Measurements from ENCODE around the gene VSX1.

VSX1 gene

GRCh38 chr20:25058051-25058846 lies 23.7 kb downstream of the VSX1 start, which contains the start of gene ACSS1:
ACSS1 (minus strand) TSS chr20:25058139; CDS start chr20:25058102, 37 bp downstream.
- H3K9ac ChIP-seq (ENCODE audit: low read length): peak within 1 kb of the TSS; percentile 3; the same call in 1 of the 2 replicates
- no peaks in the 10 kb centered on the region for H3K79me2 ChIP-seq (ENCODE audit: insufficient read depth, low read length)
- H4K20me1 ChIP-seq (ENCODE audit: insufficient read depth, low read length): no peaks in the 10 kb centered on the region
- H3K36me3 ChIP-seq (ENCODE audit: insufficient read depth, low read length): no peaks in the 10 kb centered on the region
- H3K4me2 ChIP-seq (ENCODE audit: low read length): peak within 1 kb of the TSS; percentile 60
- H3K4me1 ChIP-seq (ENCODE audit: insufficient read depth, low read length, severe bottlenecking): peaks cover 17% of the 10 kb centered on the region
- no peak within 1 kb of the TSS for H3K27ac ChIP-seq (ENCODE audit: low read depth, low read length, poor library complexity, severe bottlenecking)
- peaks cover 4% of the 10 kb centered on the region; the same call in 1 of the 2 replicates for H3K27me3 ChIP-seq (ENCODE audit: insufficient read depth, low read length)
- H3K9me3 ChIP-seq (ENCODE audit: low read length): no peaks in the 10 kb centered on the region
- H3K9me2 ChIP-seq (ENCODE audit: low read depth, low read length): no peaks in the 10 kb centered on the region
- no peak for TF ChIP-seq EZH2 (IDR thresholded peaks at IDR 0.05; ENCODE audit: borderline replicate concordance, low read length)
- no peak for TF ChIP-seq CTCF (IDR thresholded peaks at IDR 0.05; ENCODE audit: low read length)
- H3K4me3 ChIP-seq (ENCODE audit: low read depth, low read length, poor library complexity, severe bottlenecking): peak within 1 kb of the TSS; percentile 57
- no peak within 1 kb of the TSS for H2AFZ ChIP-seq (ENCODE audit: low read length)
- no peaks in the 10 kb centered on the region for H3F3A ChIP-seq (ENCODE audit: insufficient read depth, low read length)

GRCh38 chr20:25057234-25058050 lies 24.5 kb downstream of the VSX1 start:
- Histone ChIP-seq H3F3A (ENCODE audit: insufficient read depth, low read length) (no peaks in the 10 kb centered on the region), H3K4me1 (ENCODE audit: insufficient read depth, low read length, severe bottlenecking) (peaks cover 17% of the 10 kb centered on the region), H3K9ac (ENCODE audit: low read length) (peak overlapping the region; percentile 3; the same call in 1 of the 2 replicates), H4K20me1 (ENCODE audit: insufficient read depth, low read length) (no peaks in the 10 kb centered on the region), H3K4me2 (ENCODE audit: low read length) (peak overlapping the region; percentile 60), H3K9me2 (ENCODE audit: low read depth, low read length) (no peaks in the 10 kb centered on the region), H3K79me2 (ENCODE audit: insufficient read depth, low read length) (no peaks in the 10 kb centered on the region), H2AFZ (ENCODE audit: low read length) (no peak overlapping the region), H3K36me3 (ENCODE audit: insufficient read depth, low read length) (no peaks in the 10 kb centered on the region), H3K27ac (ENCODE audit: low read depth, low read length, poor library complexity, severe bottlenecking) (no peak overlapping the region), H3K9me3 (ENCODE audit: low read length) (no peaks in the 10 kb centered on the region), H3K27me3 (ENCODE audit: insufficient read depth, low read length) (peaks cover 4% of the 10 kb centered on the region; the same call in 1 of the 2 replicates), H3K4me3 (ENCODE audit: low read depth, low read length, poor library complexity, severe bottlenecking) (peak overlapping the region; percentile 57)
- TF ChIP-seq CTCF (IDR thresholded peaks at IDR 0.05; ENCODE audit: low read length) (no peak), EZH2 (IDR thresholded peaks at IDR 0.05; ENCODE audit: borderline replicate concordance, low read length) (no peak)

- no peak overlapping the region for H3K27ac ChIP-seq (ENCODE audit: low read depth, low read length, poor library complexity, severe bottlenecking)
- peak overlapping the region; percentile 57 for H3K4me3 ChIP-seq (ENCODE audit: low read depth, low read length, poor library complexity, severe bottlenecking)
- no peak overlapping the region for H2AFZ ChIP-seq (ENCODE audit: low read length)
- no peaks in the 10 kb centered on the region for H3K9me3 ChIP-seq (ENCODE audit: low read length)
- H3K9me2 ChIP-seq (ENCODE audit: low read depth, low read length): no peaks in the 10 kb centered on the region
- no peaks in the 10 kb centered on the region; the same call in 1 of the 2 replicates for H3K27me3 ChIP-seq (ENCODE audit: insufficient read depth, low read length)
- H3K9ac ChIP-seq (ENCODE audit: low read length): no peak overlapping the region
- no peaks in the 10 kb centered on the region for H4K20me1 ChIP-seq (ENCODE audit: insufficient read depth, low read length)
- peak overlapping the region; percentile 60 for H3K4me2 ChIP-seq (ENCODE audit: low read length)
- H3F3A ChIP-seq (ENCODE audit: insufficient read depth, low read length): no peaks in the 10 kb centered on the region
- peaks cover 17% of the 10 kb centered on the region for H3K4me1 ChIP-seq (ENCODE audit: insufficient read depth, low read length, severe bottlenecking)
- no peaks in the 10 kb centered on the region for H3K36me3 ChIP-seq (ENCODE audit: insufficient read depth, low read length)
- no peak for TF ChIP-seq EZH2 (IDR thresholded peaks at IDR 0.05; ENCODE audit: borderline replicate concordance, low read length)
- TF ChIP-seq CTCF (IDR thresholded peaks at IDR 0.05; ENCODE audit: low read length): no peak
- H3K79me2 ChIP-seq (ENCODE audit: insufficient read depth, low read length): no peaks in the 10 kb centered on the region
Observed at GRCh38 chr20:25056690-25057233, 25.2 kb downstream of the VSX1 start.

Data from OCI-LY1 (cell line).